SU-DHL-6 (cell line): ENCODE results near the gene PRSS2.

Experiments
- EZH2phosphoT487 ChIP-seq: fragments of 200-600 bp; sonication (generic), shearing (Covaris generic); conservative IDR thresholded peaks from 2 replicates; pipeline ENCODE4 v1.6.1; 2018; ENCODE audit warnings: mild to moderate bottlenecking, antibody characterized with exemption, low read length, moderate library complexity, mixed read lengths
- TF ChIP-seq, protein P1 (sequence below): fragments of 200-600 bp; sonication (generic); IDR thresholded peaks from one replicate; pipeline ENCODE4 v1.5.1; 2017; ENCODE audit warnings: antibody characterized with exemption, mild to moderate bottlenecking, low read length, moderate library complexity; ENCODE audit not compliant: insufficient read depth, poor library complexity, severe bottlenecking

DNA sequence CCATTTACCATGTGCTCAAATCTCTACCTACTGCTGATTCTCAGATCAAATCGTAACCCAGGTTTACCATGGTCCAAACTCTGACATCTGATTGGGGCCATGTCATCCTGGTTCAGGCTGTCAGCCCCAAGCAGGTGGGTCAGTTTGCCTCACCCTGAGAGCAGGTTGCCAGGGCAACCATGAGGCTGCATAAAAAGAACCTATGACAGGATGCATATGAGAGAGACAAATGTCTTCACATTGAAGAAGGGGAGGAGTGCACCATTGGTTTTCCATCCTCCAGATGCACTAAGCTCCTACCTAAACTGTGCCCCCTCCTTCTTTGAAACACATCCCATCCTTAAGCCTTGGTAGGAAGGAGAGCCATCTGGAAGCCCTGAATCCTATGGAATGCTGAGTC lies 11.3 kb upstream of the PRSS2 start:
- TF ChIP-seq, protein P1, sequence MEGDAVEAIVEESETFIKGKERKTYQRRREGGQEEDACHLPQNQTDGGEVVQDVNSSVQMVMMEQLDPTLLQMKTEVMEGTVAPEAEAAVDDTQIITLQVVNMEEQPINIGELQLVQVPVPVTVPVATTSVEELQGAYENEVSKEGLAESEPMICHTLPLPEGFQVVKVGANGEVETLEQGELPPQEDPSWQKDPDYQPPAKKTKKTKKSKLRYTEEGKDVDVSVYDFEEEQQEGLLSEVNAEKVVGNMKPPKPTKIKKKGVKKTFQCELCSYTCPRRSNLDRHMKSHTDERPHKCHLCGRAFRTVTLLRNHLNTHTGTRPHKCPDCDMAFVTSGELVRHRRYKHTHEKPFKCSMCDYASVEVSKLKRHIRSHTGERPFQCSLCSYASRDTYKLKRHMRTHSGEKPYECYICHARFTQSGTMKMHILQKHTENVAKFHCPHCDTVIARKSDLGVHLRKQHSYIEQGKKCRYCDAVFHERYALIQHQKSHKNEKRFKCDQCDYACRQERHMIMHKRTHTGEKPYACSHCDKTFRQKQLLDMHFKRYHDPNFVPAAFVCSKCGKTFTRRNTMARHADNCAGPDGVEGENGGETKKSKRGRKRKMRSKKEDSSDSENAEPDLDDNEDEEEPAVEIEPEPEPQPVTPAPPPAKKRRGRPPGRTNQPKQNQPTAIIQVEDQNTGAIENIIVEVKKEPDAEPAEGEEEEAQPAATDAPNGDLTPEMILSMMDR = no peak
- TF ChIP-seq EZH2phosphoT487 = no peak
